Dermis microvascular lymphatic vessel endothelial cell (primary cell): ENCODE results near the gene SNED1. TPM values are rescaled to one million over a fixed set of nuclear protein-coding genes. Genes with fewer than 3 reads are reported as not detected.

ENCODE experiments used
- DNase-seq, 2 donors: peaks; one replicate each; pipeline versions ENCODE4 v3.0.0 to v3.0.0-alpha.2; 2010; ENCODE audit warnings: low read depth in 2 of 2
- total RNA-seq: library from RNA; depleted of rRNA; stranded (reverse); fragments of >200 nt; gene quantifications from 2 replicates; pipeline ENCODE4 v1.2.1, GENCODE V29; 2014

SNED1 gene
- total RNA-seq, 1 donor from 2014 or later = 8.6 TPM

DNA sequence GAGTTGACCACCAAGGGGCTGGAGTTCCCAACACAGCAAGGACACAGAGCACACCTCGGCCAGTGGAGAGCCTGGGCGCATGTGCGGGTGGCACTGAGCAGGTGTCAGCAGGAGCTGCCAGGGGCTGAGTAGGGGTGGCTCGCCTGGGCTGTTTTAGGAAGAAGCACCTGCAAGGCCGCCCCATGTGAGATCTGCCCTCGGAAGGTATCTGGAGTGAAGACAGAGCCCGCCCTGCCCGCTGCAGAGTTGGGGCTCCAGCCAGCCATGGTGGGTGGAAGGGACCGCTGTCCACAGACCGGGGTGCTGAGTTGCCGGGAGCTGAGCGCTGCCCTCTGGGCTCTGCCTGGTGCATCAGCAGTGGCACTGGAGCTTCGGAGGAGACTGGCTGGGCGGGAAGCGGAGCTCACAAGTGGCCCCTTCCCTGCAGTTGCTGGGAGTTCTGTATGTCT is 68.5 kb downstream of the SNED1 start:
- DNase-seq = peak in 1 of 2 donors; percentile 15

DNA sequence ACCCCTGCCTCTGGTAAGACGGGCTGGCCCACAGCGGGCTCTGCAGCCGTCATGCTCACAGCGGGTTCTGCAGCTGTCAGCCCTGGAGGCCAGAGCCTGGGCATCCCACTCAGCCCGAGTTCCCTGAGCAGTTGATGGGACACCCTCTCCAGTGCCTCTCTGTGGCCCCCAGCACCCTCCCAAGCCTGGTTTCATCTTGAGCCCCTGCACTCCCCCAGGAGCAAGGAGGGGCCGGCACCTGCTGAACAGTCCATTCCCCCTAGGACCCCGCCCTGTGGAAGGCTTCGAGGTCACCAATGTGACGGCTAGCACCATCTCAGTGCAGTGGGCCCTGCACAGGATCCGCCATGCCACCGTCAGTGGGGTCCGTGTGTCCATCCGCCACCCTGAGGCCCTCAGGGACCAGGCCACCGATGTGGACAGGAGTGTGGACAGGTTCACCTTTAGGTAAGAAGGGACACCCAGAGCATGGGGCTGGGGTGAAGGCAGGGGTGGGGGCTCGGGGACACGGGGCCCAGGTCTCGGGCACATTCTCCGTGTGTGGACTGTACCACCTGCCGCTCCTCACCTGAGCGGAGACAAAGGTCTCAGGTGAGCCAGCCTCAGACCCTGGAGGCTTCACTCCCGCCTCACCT is 69.2 kb downstream of the SNED1 start:
- DNase-seq = no peak

DNA sequence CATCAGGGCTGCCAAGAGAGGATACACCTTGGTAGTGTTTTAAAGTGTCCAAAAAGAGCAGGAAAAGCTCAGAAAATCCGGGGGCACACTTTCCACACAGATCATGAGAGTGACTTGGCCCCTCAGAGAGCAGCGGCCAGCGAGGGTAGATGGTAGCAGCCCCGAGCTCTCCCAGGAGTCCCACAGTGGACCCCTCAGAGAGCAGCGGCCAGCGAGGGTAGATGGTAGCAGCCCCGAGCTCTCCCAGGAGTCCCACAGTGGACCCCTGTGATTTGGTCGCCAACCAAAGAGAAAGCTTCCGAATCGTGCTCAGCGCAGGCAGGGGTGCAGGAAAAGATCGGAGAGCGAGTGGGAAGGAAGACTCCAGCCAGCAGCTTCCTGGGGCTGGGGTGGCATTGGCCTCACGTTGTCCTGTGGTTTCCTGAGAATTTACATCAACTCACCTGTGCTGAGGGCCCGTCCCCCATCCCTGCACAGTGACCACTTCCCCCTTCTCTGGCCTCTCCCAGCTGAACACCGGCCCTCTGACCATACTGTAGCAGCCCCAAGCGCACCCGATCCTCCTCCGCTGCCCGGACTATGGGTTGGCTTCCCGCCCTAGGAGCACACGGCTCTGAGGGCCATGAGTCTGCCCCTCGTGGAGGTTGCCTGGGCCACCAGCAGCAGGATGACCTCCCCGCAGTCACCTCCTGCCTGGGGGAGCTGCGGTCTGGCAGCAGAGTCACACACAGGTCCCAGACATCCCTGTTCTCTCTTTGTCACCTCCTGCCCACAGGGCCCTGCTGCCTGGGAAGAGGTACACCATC is 69.9 kb downstream of the SNED1 start:
- no peak for DNase-seq

DNA sequence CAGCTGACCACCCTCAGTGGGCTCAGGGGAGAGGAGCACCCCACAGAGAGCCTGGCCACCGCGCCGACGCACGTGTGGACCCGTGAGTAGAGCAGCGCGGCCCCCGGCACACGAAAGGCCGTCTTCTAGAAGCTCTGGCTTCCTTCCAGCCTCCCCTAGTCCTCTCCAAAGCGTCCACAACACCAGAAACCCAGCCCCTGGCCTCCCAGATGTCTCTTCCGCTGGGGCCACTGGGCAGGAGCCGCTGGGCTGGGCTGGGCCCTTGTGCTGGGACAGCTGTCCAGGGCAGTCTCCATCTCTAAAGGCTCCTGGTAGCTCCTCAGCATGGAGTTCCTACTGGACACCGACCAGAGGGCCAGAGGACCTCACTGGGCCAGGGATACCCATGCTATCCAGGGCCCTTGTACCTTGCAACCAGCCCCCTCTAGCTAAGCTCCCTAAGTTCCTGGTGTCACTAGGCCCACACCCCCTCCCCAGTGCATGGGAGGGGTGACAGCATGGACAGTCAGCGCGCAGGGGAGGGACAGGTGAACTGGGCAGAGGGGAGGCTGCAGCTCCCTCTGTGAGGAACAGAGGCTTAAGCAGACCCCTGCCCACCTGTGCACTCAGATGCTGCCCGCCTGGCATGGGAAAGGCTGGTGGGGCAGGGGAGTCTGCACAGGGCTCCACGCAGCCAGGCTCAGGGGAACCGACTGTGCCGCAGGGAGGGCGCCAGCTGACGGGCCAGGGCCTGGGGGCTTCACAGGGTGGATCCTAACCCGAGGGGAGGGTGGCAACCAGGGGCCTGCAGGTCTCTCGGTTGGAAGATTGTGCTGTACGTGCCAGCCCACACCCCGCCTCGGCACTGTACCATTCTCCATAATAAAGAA is 70.8 kb downstream of the SNED1 start:
- no peak for DNase-seq

DNA sequence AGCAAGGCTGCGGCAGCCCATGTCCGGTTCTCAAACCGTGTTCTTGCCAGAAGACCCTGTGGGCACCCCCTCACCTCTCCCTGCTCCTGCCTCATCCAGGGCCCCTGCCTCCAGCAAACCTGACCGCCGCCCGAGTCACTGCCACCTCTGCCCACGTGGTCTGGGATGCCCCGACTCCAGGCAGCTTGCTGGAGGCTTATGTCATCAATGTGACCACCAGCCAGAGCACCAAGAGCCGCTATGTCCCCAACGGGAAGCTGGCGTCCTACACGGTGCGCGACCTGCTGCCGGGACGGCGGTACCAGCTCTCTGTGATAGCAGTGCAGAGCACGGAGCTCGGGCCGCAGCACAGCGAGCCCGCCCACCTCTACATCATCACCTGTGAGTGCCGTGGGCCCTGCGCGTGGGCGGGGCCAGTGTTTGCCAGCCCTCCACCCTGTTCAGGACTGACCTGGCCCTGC is 71.4 kb downstream of the SNED1 start:
- DNase-seq = no peak

DNA sequence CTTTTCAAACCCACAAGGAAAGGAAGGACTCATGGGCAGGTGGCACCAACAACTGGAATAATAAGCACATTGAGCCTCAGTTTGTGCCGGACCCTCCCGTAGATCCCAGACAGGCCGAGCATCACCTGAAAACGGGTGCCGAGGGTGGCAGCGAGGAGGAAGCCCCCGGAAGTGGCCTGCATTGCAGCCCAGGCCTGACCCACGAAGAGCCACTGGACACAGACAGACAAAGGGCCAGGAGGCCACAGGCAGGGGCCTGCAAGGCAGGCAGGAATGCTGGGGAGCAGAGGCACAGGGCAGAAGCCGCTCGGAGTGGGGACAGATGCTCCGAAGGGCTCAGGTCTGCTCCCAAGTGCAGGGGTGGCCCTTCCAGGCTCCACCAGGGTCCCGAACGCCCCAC is 71.9 kb downstream of the SNED1 start:
- DNase-seq = no peak

DNA sequence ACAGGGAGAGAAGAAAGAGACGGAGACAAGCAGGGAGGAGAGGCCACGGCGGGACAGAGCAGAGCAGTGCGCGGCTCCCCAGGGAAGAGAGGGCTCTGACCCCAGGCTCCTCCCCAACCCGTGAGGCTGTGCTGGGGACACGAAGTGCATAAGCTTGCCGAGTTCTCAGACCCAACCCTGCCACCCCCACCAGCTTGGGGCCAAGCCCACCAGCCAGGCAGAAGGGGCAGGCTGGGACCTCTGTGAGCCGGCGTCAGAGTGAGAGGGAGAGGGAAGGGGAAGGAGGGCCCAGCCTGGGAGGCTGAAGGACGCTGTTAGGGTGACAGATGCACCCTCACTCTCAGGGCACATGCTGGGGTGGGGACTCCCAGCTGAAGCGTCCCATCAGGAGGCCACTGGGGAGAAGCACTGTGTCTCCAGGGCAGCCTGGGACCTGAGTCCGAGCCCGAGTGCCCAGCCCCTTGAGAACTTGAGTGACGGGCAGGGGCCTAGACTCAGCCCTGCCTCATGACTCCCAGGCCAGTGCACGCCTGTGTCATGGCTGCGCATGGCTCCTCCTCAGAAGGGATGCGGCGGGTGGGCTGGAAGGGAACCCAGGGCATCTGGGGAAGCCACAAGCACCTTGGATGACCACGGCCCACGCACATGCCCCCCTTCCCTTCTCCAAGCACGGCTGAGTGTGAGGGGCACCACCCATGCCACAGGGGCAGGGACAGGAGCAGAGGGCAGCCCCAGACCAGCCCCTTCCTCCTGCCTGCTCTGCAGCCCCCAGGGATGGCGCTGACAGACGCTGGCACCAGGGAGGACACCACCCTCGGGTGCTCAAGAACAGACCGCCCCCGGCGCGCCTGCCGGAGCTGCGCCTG is 72.6 kb downstream of the SNED1 start:
- no peak for DNase-seq

DNA sequence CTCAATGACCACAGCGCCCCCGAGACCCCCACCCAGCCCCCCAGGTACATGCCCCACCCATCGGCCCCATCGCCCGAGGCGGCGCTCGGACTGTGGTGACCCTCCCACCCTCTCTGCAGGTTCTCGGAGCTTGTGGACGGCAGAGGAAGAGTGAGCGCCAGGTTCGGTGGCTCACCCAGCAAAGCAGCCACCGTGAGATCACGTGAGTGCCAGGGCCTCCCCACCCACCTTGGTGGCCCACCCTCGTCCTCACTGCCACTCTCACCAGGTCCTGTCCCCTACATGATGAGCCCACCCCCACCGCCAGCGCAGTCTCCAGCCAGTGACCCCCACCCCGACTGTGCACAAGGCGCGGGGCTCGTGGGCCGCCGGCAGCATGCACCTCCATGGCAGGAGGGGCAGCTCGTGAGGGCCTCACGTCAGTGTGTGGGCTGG is 73.3 kb downstream of the SNED1 start:
- no peak for DNase-seq

DNA sequence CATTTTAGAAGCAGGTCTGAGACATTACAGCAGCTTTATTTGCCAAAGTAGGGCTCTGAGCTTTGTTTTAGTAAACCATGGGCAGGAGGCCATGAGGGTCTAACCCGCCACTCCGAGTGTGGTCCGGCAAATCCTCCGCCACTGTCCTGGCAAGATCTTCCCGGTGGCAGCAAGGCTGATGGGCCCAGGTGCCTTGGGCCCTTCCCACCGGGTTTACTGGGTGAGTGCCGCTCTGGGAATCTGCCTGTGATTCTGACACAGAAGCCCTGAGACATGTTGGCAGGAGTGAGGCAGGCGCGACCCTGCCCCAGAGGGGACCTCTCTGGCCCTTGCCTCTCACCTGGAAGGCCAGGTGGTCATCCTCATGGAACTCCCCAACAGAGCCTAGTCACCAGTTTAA is 73.7 kb downstream of the SNED1 start:
- DNase-seq = no peak

DNA sequence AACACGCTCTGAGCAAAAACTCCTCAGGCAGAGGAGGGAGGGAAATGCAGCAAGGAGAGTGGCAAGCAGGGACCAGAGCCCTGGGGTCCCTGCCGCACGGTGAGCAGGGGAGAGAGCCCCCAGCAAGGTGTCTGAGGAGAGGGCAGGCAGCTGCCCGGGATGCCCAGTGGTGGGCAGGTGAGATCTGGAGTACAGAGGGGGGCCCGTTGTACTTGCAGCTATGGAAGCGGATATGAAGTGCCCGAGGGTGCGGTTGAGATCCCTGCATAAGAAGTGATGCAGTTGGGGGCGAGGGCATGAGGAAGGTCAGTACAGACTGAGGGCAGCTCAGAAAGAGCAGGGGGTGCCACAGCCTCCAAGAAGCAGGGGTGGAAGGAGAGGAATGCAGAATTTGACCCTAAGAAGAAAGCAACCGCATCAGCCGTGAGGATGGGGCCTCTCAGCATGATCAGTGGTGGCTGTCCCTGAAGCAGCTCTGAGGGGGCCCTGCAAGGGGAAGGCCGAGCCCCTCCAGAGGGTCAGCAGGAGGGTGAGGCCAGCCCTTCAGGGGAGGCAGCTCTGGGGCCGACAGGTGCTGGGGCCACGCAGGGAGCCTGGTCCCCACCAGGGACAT is 74.2 kb downstream of the SNED1 start:
- no peak for DNase-seq

DNA sequence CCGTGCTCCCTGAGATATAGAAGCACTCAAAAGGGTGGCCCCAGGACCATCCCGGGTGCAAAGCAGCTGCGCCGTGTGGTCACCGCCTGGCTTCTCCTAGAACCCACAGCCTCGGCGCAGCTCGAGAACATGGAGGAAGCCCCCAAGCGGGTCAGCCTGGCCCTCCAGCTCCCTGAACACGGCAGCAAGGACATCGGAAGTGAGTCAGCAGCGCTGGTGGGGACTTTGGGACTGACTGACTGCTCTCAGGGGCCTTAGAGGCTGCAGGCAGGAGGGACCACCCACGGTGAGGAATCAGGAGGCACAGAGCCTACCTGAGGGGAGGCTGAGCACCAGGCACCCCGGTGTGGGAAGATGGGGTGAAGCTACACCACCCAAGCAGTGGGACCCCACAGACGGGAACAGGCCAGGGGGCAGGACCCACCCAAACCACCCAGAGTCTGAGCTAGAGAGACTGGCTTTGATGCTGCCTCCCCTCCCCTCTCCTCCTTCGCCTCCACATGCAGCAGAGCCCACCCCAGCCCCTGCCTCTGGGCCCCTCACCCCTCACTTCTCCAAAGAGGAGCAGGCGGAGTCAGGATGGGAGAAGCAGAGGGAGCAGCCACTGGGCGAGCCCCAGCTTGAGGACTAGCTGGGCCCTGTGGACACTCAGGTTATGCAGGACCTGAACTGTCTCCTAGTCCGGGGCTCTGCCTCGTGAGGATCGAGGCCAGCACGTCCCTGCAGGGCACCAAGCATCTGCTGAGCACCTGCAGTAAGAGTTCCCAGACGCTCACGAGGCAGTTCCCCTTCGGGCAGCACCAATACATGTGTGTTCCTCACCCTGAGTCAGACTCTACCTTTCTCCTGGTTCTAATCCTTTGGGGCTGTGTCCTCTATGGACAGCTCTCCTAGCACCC is 75.0 kb downstream of the SNED1 start:
- no peak for DNase-seq

DNA sequence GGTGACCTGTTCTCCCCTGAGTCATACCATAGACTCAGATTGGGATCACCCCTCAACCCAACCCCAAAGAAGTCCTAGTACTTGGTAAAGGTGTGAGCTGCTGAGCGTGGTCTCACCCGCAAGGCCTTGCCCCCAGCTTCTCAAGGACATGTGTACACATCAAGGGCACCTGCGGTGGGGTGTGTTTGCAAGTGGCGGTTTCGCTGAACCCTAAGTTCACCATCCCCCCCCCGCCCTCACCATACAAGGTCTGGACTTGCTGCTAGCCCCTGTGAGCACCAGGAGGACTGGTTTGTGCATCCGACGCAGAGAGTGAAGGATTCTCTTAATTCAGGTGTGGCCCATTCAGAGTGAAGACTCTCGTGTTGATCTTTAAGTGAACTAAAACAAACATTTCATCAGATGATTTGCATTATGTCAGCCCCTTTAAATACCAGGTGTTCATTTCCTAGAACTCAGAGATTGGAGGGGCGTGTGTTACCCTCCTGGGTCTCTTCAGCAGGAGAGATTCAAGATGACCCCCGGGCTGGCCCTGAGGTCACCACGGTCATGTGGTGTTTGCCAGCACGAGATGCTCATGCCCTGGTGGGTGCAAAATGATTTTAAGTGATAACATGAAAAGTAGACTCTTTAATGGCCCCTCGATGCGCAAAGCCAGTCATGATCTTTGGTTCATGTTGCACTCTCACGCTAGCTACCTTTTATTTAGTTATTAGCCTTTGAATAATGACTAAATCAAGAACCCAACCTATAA is 75.8 kb downstream of the SNED1 start:
- no peak for DNase-seq

DNA sequence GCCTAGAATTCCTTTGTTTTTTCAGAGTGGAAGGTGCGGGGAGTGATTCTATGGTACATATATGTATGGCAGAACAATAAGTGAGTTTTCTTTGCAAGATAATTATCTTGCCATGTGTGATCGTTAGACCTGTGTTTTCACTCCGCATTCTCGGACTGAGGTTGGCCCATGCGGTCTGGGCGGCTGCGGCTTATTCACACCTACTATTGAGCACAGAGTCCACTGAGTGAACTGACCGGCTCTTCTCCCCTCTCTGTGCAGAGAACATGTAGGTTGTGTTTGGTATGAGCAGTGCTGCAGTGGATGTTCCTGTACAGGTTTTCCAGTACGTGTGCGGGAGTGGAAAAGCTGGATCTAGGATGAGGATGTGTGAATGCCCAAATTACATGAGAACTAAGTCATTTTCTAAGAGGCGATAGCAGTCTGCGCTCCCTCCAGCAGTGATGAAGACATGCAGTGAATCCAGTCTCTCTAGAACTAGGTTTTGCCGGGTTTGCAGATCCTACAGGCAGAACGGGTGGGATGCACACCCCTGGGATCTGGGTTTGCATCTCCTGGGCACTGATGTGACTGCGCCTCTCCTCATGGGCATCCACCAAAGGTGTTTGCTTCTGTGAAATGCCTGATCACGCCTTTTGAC is 76.6 kb downstream of the SNED1 start:
- DNase-seq = no peak

DNA sequence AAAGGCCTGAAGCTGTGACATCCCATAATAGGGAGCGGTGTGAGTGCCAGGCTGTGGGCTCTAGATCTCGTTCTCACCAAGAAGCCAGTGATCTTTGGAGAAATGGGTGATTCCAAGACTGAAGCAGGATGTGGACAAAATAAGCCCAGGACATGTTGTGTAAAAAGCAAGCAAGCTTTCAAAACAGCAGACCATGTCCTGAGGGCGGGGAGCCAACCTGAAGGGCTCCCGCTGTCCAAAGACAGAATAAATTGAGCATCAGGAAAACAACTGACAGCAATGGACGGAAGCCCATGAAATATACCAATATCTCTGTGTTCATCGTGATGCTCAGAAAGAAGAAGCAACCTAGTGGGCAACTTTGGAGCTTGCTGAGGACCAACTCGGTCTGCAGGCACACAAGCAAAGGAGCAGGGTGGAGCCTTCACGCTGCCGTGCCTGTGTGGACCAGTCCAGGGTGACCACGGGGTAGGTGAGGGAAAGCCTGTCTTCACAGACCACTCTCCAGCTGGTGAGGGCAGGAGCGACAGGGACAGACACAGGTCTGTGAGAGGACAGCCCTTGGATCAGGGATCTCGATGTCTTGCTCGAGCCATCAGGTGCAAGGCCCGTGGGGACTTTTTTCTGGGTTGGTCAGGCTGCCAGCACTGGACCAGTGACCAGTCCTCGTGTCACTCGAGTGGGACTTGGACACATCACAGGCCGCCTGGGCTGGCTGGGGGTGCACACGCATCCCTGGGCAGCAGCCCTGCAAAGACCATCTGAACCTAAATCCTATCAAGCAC is 82.2 kb downstream of the SNED1 start:
- no peak for DNase-seq

DNA sequence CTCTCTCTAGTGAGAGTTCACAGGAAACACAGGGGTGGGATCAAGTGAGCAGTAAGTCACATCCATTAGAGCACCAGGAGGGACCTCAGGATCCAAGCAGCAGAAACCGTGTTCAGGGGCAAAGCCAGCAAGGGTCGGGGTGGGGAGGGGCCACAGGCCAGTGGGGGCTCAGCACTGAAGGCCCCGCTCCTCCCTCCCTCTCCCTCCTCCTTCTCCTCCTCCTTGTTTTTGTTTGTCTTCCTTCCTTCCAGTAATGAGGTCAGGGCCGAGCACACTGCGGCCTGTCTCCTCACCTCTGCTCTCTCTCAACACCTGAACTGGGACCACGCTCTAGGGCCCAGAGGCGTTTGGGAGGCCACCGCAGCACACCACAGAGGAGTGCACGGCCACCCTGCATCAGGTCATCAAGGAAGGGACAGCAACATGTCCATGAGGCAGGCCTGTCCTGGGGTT is 82.8 kb downstream of the SNED1 start:
- DNase-seq = no peak

DNA sequence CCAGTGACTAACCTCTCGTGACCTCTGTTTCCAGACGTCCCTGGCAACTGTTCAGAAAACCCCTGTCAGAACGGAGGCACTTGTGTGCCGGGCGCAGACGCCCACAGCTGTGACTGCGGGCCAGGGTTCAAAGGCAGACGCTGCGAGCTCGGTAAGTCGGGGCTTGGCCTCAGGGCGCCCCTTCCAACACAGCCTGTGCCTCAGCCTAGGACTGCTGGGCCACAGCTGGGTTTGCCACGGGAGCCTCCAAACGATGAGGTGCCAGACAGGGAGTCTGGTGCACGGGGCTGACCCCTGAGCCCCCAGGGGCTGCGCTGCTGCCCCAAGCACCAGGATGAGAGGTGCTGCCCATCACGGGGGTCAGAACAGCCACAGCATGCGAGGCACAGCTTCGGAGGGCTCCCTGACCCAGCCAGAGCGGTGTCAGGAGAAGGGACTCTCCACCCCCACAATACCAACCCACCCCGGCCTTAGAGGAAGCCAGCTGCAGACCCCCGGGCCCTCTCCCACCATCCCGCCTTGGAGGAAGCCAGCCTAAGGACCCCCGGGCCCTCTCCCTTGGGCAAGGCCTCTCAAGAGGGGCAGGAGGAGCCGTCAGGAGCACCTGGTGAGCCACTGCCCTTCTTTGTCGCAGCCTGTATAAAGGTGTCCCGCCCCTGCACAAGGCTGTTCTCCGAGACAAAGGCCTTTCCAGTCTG is 83.4 kb downstream of the SNED1 start:
- no peak for DNase-seq
